Measurements from ENCODE around the gene CLEC4M.
A peak's percentile ranks its signal among the peaks of the same experiment; 100 is the strongest.
"Not testable (repeated sequence)": the region's sequence is repeated elsewhere in the genome, so short reads cannot be mapped to it uniquely, and the experiment has no call there.

CLEC4M gene

GRCh38 chr19:7742575-7742974, 20.5 kb upstream of the CLEC4M start:
- no peak for DNase-seq

- no peak for DNase-seq
Measured at GRCh38 chr19:7742991-7743390, 20.1 kb upstream of the CLEC4M start.

DNA sequence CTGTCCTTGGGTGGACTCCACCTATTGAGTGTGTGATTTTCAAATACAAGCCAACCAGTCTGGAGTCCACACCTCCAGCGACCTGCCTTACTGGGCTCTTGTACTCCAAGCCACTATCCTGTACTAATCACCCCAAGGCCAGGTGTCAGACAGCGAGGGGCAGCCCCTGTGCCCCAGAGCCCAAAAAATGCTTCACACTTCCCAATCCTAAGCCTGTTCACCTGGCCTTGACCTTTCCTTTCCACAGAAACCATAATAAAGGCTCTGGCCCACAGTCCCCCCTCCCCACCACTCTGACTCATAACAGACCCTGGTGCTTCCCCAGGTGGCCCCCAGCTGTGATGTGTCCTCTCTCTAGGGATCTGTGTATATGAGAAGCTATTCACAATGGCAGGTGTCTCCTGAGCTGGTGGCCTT, 19.6 kb upstream of the CLEC4M start:
- no peak for DNase-seq

- no peak for DNase-seq
Measured at GRCh38 chr19:7744199-7744786, 18.8 kb upstream of the CLEC4M start.

- DNase-seq: no peak
Measured at GRCh38 chr19:7744871-7745650, 18.0 kb upstream of the CLEC4M start.

GRCh38 chr19:7746306-7746705, 16.7 kb upstream of the CLEC4M start:
- DNase-seq: not testable (repeated sequence)

GRCh38 chr19:7746903-7747884, 15.8 kb upstream of the CLEC4M start, which contains the start of gene CD209:
CD209 (minus strand) TSS chr19:7747534; CDS start chr19:7747511, 23 bp downstream.
- DNase-seq: no peak

DNA sequence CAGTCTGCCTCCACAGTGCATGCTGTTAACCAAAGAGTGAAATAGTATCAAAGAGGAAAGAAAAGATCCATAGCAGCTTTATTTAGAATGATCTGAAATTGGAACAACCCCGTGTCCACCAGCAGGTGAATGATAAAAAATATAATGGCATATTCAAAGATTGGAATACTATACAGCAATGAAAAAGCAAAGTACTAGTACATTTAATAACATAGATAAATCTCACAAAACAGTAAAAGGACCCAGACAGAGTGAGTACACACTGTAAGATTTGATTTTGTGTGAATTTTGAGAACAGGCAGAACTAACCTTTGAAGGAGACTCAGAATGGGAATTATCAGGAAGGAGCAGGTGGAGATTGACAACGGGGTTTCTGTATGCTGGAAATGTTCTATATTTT, 14.9 kb upstream of the CLEC4M start:
- DNase-seq: no peak

GRCh38 chr19:7748756-7749155, 14.3 kb upstream of the CLEC4M start:
- DNase-seq: no peak

DNA sequence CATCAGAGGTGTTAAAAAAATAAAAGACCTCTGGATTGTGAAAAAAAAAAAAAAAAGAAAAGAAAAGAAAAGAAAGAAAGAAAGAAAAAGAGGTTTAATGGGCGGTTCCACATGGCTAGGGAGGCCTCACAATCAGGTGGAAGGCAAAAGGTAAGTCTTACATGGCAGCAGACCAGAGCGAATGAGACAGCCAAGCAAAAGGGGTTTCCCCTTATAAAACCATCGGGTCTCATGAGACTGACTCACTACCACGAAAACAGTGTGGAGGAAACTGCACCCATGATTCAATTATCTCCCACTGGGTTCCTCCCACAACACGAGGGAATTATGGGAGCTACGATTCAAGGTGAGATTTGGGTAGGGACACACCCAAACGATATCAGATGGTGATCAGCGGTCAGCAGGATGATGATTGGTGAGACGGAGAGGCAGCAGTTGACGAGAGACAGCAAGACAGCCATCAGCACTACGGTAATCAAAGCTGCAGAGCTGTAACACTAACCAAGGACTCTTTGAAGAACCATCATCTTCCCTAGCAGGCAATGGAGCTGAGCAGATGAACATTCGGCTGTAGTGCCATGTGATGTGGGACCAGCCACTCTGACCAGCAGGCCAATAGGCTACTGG, 11.8 kb upstream of the CLEC4M start:
- DNase-seq: peak; percentile 64

- no peak for DNase-seq
Measured at GRCh38 chr19:7756258-7756657, 6.8 kb upstream of the CLEC4M start.

- DNase-seq: no peak
Measured at GRCh38 chr19:7757358-7757757, 5.7 kb upstream of the CLEC4M start.

- DNase-seq: no peak
Measured at GRCh38 chr19:7759156-7759555, 3.9 kb upstream of the CLEC4M start.

- DNase-seq: no peak
Measured at GRCh38 chr19:7763696-7764095, 653 bp downstream of the CLEC4M start.

- not testable (repeated sequence) for DNase-seq
Measured at GRCh38 chr19:7764157-7764556, 1.1 kb downstream of the CLEC4M start.

DNA sequence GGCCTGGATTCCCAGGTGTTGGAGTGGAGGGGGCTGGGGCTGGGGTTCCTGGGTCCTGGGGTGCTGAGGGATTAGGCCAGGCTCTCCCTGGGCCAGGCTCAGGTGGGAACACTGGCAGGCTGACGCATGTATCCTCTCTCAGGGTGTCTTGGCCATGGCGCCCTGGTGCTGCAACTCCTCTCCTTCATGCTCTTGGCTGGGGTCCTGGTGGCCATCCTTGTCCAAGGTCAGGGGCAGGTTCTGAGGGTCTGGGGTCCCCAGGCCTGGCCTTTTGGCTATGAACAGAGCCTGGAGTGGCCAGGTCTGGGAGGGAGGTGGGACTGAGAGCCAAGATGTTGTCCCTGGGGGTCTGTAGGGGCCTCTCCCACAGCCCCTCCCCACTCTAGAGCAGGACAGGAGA, 2.0 kb downstream of the CLEC4M start:
- not testable (repeated sequence) for DNase-seq

DNA sequence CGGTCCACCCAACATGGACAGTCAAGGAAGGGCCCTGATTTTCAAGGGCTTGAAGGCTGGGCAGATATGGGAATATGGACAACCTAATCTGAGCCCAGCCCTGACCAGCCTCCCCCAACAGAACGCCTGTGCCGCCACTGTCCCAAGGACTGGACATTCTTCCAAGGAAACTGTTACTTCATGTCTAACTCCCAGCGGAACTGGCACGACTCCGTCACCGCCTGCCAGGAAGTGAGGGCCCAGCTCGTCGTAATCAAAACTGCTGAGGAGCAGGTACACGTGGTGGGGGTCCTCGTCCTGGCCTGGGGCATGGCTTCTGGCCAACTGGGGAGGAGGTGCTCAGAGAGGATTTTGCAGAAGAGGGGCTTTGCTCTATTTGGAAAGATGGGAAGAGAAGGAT, 3.5 kb downstream of the CLEC4M start:
- DNase-seq: no peak

GRCh38 chr19:7767487-7767886, 4.4 kb downstream of the CLEC4M start:
- no peak for DNase-seq

DNA sequence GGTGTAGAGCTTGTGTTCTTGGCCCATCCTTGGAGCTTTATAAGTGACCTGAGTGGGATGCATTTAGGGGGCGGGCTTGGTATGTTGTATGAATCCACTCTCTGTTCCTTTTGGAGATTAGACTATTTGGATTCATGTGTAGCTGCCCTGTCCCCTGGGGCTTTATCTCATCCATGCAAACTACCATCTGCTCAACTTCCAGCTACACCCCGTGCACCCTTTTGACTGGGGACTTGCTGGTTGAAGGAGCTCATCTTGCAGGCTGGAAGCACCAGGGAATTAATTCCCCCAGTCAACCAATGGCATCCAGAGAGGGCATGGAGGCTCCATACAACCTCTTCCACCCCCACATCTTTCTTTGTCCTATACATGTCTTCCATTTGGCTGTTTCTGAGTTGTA, 6.1 kb downstream of the CLEC4M start:
- no peak for DNase-seq

DNA sequence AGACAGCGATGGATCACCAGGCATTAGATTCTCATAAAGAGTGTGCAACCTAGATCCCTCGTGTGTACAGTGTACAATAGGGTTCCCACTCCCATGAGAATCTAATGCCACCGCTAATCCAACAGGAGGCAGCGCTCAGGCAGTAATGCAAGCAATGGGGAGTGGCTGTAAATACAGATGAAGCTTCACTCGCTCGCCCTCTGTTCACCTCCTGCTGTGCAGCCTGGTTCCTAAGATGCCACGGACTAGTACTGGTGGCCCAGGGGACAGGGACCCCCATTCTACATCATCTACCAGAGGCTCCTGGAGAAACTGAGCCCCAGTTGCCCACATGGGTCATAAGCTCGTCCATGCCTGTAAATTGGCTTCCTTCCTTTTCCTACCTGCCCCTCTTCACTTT, 8.0 kb downstream of the CLEC4M start:
- no peak for DNase-seq

- DNase-seq: peak; percentile 81
Measured at GRCh38 chr19:7772752-7773291, 9.8 kb downstream of the CLEC4M start.

DNA sequence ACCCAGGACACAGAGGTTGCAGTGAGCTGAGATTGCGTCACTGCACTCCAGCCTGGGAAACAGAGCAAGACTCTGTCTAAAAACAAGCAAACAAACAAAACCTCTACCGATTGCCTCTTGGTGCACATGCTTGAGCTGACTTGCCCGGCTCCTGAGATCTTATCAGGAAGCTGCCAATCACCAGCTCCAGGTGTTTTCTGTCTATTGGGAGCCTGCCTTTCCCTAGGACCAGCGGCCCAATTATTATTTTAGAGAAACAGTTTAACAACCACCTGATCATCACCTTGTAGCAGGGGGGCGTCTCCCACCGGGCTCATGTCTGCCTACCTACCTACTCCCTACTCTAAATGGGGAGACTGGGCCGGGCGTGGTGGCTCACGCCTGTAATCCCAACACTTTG, 10.8 kb downstream of the CLEC4M start:
- no peak for DNase-seq

DNA sequence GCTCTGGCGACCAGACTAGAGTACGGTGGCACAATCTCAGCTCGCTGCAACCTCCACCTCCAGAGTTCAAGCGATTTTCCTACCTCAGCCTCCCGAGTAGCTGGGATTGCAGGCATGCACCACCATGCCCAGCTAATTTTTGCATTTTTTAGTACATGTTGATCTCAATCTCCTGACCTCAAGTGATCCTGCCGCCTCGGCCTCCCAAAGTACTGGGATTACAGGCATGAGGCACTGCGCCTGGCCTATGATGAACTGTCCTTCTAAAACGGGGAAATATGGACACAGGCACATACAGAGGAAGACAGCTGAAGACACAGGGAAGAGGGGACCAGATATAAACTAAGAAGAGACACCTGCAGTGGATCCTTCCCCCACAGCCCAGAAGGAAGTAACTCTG, 12.7 kb downstream of the CLEC4M start:
- DNase-seq: no peak
